GM12878 (cell line): Measurements from ENCODE around the gene DPP3. TPM values are rescaled to one million over a fixed set of nuclear protein-coding genes. Genes with fewer than 3 reads are reported as not detected.

Experiments
- ATAC-seq: fragments of 200-7000 bp; cut with Tn5 transposase; 3 replicates; pipeline ENCODE4 v1.9.1; 2020; ENCODE audit warnings: mild to moderate bottlenecking, moderate library complexity
- BruUV-seq: library from RNA; stranded (reverse); fragments of 400-500 nt; replicated peaks from 2 replicates; lab custom pipeline; 2021; lab: Mats Ljungman, UMichigan
- CTCF ChIA-PET: fragments of 300-600 bp; sonication (Branson Sonifier 250); formaldehyde crosslinking; extraction: SDS; loops from one replicate; lab custom pipeline; 2021; ENCODE audit warnings: inconsistent platforms; lab: Yijun Ruan, JAX
- POLR2A ChIA-PET: fragments of 350-600 bp; formaldehyde crosslinking; extraction: SDS; loops from one replicate; lab custom pipeline; 2021; ENCODE audit warnings: inconsistent platforms; lab: Charles Lee
- RAD21 ChIA-PET: fragments of 300-600 bp; sonication (Branson Sonifier 250); formaldehyde crosslinking; loops from one replicate; lab custom pipeline; 2023; ENCODE audit warnings: antibody characterized with exemption; ENCODE audit not compliant: unreplicated experiment; lab: Charles Lee
- SMC1A ChIA-PET: fragments of 300-600 bp; sonication (Branson Sonifier 250); formaldehyde crosslinking; loops from one replicate; lab custom pipeline; 2023; ENCODE audit not compliant: unreplicated experiment, uncharacterized antibody; lab: Charles Lee
- DNase-seq: peaks from one replicate; pipeline ENCODE4 v3.0.0-alpha.2; 2011; ENCODE audit warnings: low read depth, low spot score
- FAIRE-seq: peaks from 3 replicates; lab custom pipeline; 2011; peaks lifted over from hg19 to GRCh38; lab: Jason Lieb, UNC
- H2AFZ ChIP-seq: 2 replicates; pipeline ENCODE4 v1.6.0; 2011; ENCODE audit warnings: low read depth, low read length, control low read depth; ENCODE audit not compliant: control insufficient read depth
- H3K27ac ChIP-seq: 2 replicates; pipeline ENCODE4 v1.5.1; 2011; ENCODE audit warnings: control low read depth; ENCODE audit not compliant: control insufficient read depth, insufficient read depth
- H3K27me3 ChIP-seq, 2 experiments: replicated peaks in 1 of 2; 2 replicates each; pipeline versions ENCODE4 v1.6.0 to v1.6.1; 2011; ENCODE audit warnings: low read length in 1 of 2; ENCODE audit not compliant: control insufficient read depth in 2 of 2, insufficient read depth in 2 of 2
- H3K36me3 ChIP-seq, 2 experiments: 2 replicates each; pipeline ENCODE4 v1.5.1; 2011; ENCODE audit warnings: low read length in 1 of 2; ENCODE audit not compliant: control insufficient read depth in 2 of 2, insufficient read depth in 2 of 2
- H3K4me1 ChIP-seq: 2 replicates; pipeline ENCODE4 v1.6.1; 2011; ENCODE audit warnings: mild to moderate bottlenecking, low read length, moderate library complexity, mixed read lengths; ENCODE audit not compliant: control insufficient read depth, insufficient read depth
- H3K4me2 ChIP-seq: 2 replicates; pipeline ENCODE4 v1.6.0; 2011; ENCODE audit warnings: control low read depth; ENCODE audit not compliant: control insufficient read depth, insufficient read depth
- H3K4me3 ChIP-seq: fragments of 200-600 bp; sonication (generic); 2 replicates; pipeline ENCODE4 v1.5.1; 2016
- H3K79me2 ChIP-seq: 2 replicates; pipeline ENCODE4 v1.6.0; 2011; ENCODE audit warnings: low read length; ENCODE audit not compliant: control insufficient read depth, insufficient read depth
- H3K9ac ChIP-seq: 2 replicates; pipeline ENCODE4 v1.8.0; 2011; ENCODE audit warnings: low read length, control low read depth, mixed read lengths; ENCODE audit not compliant: control insufficient read depth, insufficient read depth
- H3K9me3 ChIP-seq: replicated peaks from 3 replicates; pipeline ENCODE4 v1.5.1; 2011; ENCODE audit warnings: mild to moderate bottlenecking, low read length; ENCODE audit not compliant: control insufficient read depth, insufficient read depth
- H4K20me1 ChIP-seq: 2 replicates; pipeline ENCODE4 v1.6.0; 2011; ENCODE audit not compliant: control insufficient read depth, insufficient read depth
- ATF3 ChIP-seq: IDR thresholded peaks from 2 replicates; pipeline ENCODE4 v1.6.1; 2011; ENCODE audit warnings: low read depth, mild to moderate bottlenecking, low read length, moderate library complexity, borderline replicate concordance; ENCODE audit errors: extremely low read depth
- BMI1 ChIP-seq: fragments of 450-650 bp; IDR thresholded peaks from 2 replicates; pipeline ENCODE4 v1.6.1; 2016; ENCODE audit warnings: mild to moderate bottlenecking, moderate library complexity, borderline replicate concordance
- EED ChIP-seq: sonication (generic); IDR thresholded peaks from 2 replicates; pipeline ENCODE4 v1.6.1; 2016; ENCODE audit warnings: antibody characterized with exemption, low read depth
- ELK1 ChIP-seq: IDR thresholded peaks from 2 replicates; pipeline ENCODE4 v1.6.1; 2012; ENCODE audit warnings: low read depth, low read length, improper control_type of control experiment
- JUNB ChIP-seq: IDR thresholded peaks from 2 replicates; pipeline ENCODE4 v1.6.1; 2016; ENCODE audit warnings: antibody characterized with exemption, mild to moderate bottlenecking
- KAT2A ChIP-seq: conservative IDR thresholded peaks from 2 replicates; pipeline ENCODE4 v1.6.1; 2011; ENCODE audit warnings: low read depth, low read length; ENCODE audit not compliant: control insufficient read depth
- NR2C1 ChIP-seq: fragments of 450-650 bp; IDR thresholded peaks from 2 replicates; pipeline ENCODE4 v1.6.1; 2017; ENCODE audit warnings: antibody characterized with exemption, mild to moderate bottlenecking, moderate library complexity
- PAX5 ChIP-seq: IDR thresholded peaks from 2 replicates; pipeline ENCODE4 v1.6.1; 2011; ENCODE audit warnings: low read depth, low read length, borderline replicate concordance
- POLR2A ChIP-seq: IDR thresholded peaks from 2 replicates; pipeline ENCODE4 v1.6.1; 2011; ENCODE audit warnings: low read depth, mild to moderate bottlenecking, low read length
- RELB ChIP-seq: fragments of 450-650 bp; IDR thresholded peaks from 2 replicates; pipeline ENCODE4 v1.6.1; 2017; ENCODE audit warnings: low read depth, mild to moderate bottlenecking, moderate library complexity
- SREBF1 ChIP-seq: IDR thresholded peaks from 2 replicates; pipeline ENCODE4 v1.6.1; 2012; ENCODE audit warnings: mild to moderate bottlenecking, low read length
- STAT1 ChIP-seq: fragments of 450-650 bp; conservative IDR thresholded peaks from 2 replicates; pipeline ENCODE4 v1.6.1; 2014; ENCODE audit warnings: antibody characterized with exemption, mild to moderate bottlenecking
- USF2 ChIP-seq: IDR thresholded peaks from 2 replicates; pipeline ENCODE4 v1.6.1; 2011; ENCODE audit warnings: low read depth, low read length, improper control_type of control experiment, borderline replicate concordance
- ZZZ3 ChIP-seq: IDR thresholded peaks from 2 replicates; pipeline ENCODE4 v1.6.1; 2011; ENCODE audit warnings: low read depth; ENCODE audit not compliant: control insufficient read depth, insufficient read length
- WGBS: methylation state at CpG from one replicate; pipeline ENCODE4 v1.1.6; 2016; ENCODE audit warnings: low lambda C conversion rate; ENCODE audit not compliant: insufficient replicate concordance, insufficient coverage; ENCODE audit errors: missing lambda C conversion rate; 5-methylcytosine and 5-hydroxymethylcytosine counted together
- in situ Hi-C: fragments of 300-500 bp; cut with MboI; formaldehyde crosslinking; loops from 9 replicates; pipeline ENCODE4 v1.14.3; 2018; ENCODE audit warnings: mixed read lengths
- intact Hi-C: fragments of 100-400 bp; cut with micrococcal nuclease; formaldehyde crosslinking; loops from one replicate; pipeline ENCODE4 v1.14.2; 2022; ENCODE audit not compliant: unreplicated experiment
- polyA plus RNA-seq, 11 experiments: library from polyadenylated mRNA; depleted of rRNA in 4 of 11; unstranded in 6 of 11; stranded (reverse) in 5 of 11; fragments of >200 nt; fragmentation: Nextera tagmentation in 4 of 11; fragmentation: Illumina TruSeq in 1 of 11; extraction: Ambion mirVana in 4 of 11; extraction: Trizol in 1 of 11; gene quantifications; 1 replicate in 1 of 11; 2 replicates in 10 of 11; pipeline versions ENCODE4 v1.2.1 to v1.2.3, GENCODE V29; 2011 to 2016; ENCODE audit warnings: inconsistent platforms in 2 of 11, missing spikeins in 2 of 11, low read depth in 1 of 11
- total RNA-seq, 4 experiments: library from RNA; depleted of rRNA in 3 of 4; stranded (reverse); fragments of >200 nt in 3 of 4; fragmentation: Illumina TruSeq in 1 of 4; extraction: Trizol in 1 of 4; gene quantifications; 2 replicates each; pipeline versions ENCODE4 v1.2.1 to v1.2.3, GENCODE V29; 2013 to 2021

The DPP3 gene
- total and polyA plus RNA-seq, 10 of the 15 experiments (the other 5 are each of a cell fraction or from before 2014, with no cell fraction given): 6.0 to 117 (median 78.1) TPM

- no peak overlapping the region for H3K27ac ChIP-seq
- FAIRE-seq: no peak
- H3K27me3 ChIP-seq: no peaks in the 10 kb centered on the region
- no peaks in the 10 kb centered on the region for H3K36me3 ChIP-seq
- no peaks in the 10 kb centered on the region for H3K9me3 ChIP-seq
- DNase-seq: no peak
- no peak for ATAC-seq
- H4K20me1 ChIP-seq: no peaks in the 10 kb centered on the region
- H3K9ac ChIP-seq: no peak overlapping the region
- 79% methylated on average over 10 of the region's 10 CpGs for WGBS
- SMC1A ChIA-PET: no interaction called here
- no peak overlapping the region for H3K4me2 ChIP-seq
- CTCF ChIA-PET: interaction anchor here (1.1 kb wide), 1 partner anchor 58 kb away, joined by 3 read pairs; no protein-coding TSS in a partner anchor
- peaks cover 17% of the 10 kb centered on the region for H3K79me2 ChIP-seq
- no peak overlapping the region for H2AFZ ChIP-seq
- TF ChIP-seq ATF3 (no peak), POLR2A (0 out of 2 replicates have a peak, but pooled peaks have one; percentile 12)
- in situ Hi-C loops (no loop called here), intact Hi-C loops (no loop called here)
- POLR2A ChIA-PET: no interaction called here
- no peaks in the 10 kb centered on the region for H3K4me1 ChIP-seq
- H3K4me3 ChIP-seq: no peak overlapping the region
- BruUV-seq: no TSS peak
- RAD21 ChIA-PET: no interaction called here
Observed at GRCh38 chr11:66476173-66476840, 3.9 kb upstream of the DPP3 start.

GRCh38 chr11:66476841-66477251 lies 3.4 kb upstream of the DPP3 start:
- no peak overlapping the region for H3K4me3 ChIP-seq
- no peaks in the 10 kb centered on the region for H4K20me1 ChIP-seq
- ChIA-PET SMC1A (no interaction called here), CTCF (interaction anchor here (1.1 kb wide), 1 partner anchor 59 kb away, joined by 3 read pairs; no protein-coding TSS in a partner anchor), POLR2A (no interaction called here), RAD21 (no interaction called here)
- peaks cover 19% of the 10 kb centered on the region for H3K79me2 ChIP-seq
- no peak overlapping the region for H3K27ac ChIP-seq
- H3K36me3 ChIP-seq: no peaks in the 10 kb centered on the region
- intact Hi-C loops (no loop called here), in situ Hi-C loops (no loop called here)
- H3K27me3 ChIP-seq: no peaks in the 10 kb centered on the region
- no peaks in the 10 kb centered on the region for H3K9me3 ChIP-seq
- FAIRE-seq (no peak), DNase-seq (no peak), ATAC-seq (no peak)
- no peak overlapping the region for H3K4me2 ChIP-seq
- BruUV-seq: no TSS peak
- WGBS: 91% methylated on average over 9 of the region's 9 CpGs
- no peak overlapping the region for H2AFZ ChIP-seq
- H3K9ac ChIP-seq: no peak overlapping the region
- peaks cover 1% of the 10 kb centered on the region for H3K4me1 ChIP-seq
- TF ChIP-seq SREBF1: no peak
- no peak for TF ChIP-seq JUNB
- TF ChIP-seq USF2: no peak
- no peak for TF ChIP-seq EED
- TF ChIP-seq ELK1: no peak
- no peak for TF ChIP-seq STAT1
- TF ChIP-seq RELB: no peak
- TF ChIP-seq KAT2A: no peak
- TF ChIP-seq ZZZ3: no peak
- TF ChIP-seq BMI1: no peak
- no peak for TF ChIP-seq PAX5
- no peak for TF ChIP-seq NR2C1
